GM03348 (cell line): ENCODE measurements around the gene JUND.
"Not testable (repeated sequence)": the region's sequence is repeated elsewhere in the genome, so short reads cannot be mapped to it uniquely, and the experiment has no call there.

Source experiments
- DNase-seq: peaks from one replicate; pipeline ENCODE4 v3.0.0; 2012; ENCODE audit warnings: low spot score

Gene JUND

GRCh38 chr19:18281082-18282020 lies at the start of gene JUND:
JUND (minus strand) TSS chr19:18281622; CDS start chr19:18281484, 138 bp downstream.
- DNase-seq = peak; percentile 99

- DNase-seq = no peak
Measured at GRCh38 chr19:18330868-18331267, 49.4 kb upstream of the JUND start.

- no peak for DNase-seq
Measured at GRCh38 chr19:18329035-18329376, 47.6 kb upstream of the JUND start.

GRCh38 chr19:18328340-18329034 lies 47.1 kb upstream of the JUND start:
- DNase-seq = peak; percentile 98

- DNase-seq = no peak
Measured at GRCh38 chr19:18326772-18327171, 45.4 kb upstream of the JUND start.

- not testable (repeated sequence) for DNase-seq
Measured at GRCh38 chr19:18324373-18324731, 42.9 kb upstream of the JUND start.

- peak; percentile 99 for DNase-seq
Measured at GRCh38 chr19:18322759-18323460, 41.5 kb upstream of the JUND start, which contains the start of gene LSM4. LSM4 (minus strand) TSS chr19:18323076; CDS start chr19:18323020, 56 bp downstream.

- DNase-seq = peak; percentile 74
Measured at GRCh38 chr19:18322318-18322758, 40.9 kb upstream of the JUND start.

- no peak for DNase-seq
Measured at GRCh38 chr19:18321734-18322102, 40.3 kb upstream of the JUND start.

GRCh38 chr19:18320865-18321733 lies 39.7 kb upstream of the JUND start:
- no peak for DNase-seq

- no peak for DNase-seq
Measured at GRCh38 chr19:18319591-18320135, 38.2 kb upstream of the JUND start.

GRCh38 chr19:18317961-18318800 lies 36.8 kb upstream of the JUND start:
- DNase-seq = peak; percentile 2

GRCh38 chr19:18313398-18313797 lies 32.0 kb upstream of the JUND start:
- DNase-seq = no peak

GRCh38 chr19:18312092-18312534 lies 30.7 kb upstream of the JUND start:
- DNase-seq = peak; percentile 0

- no peak for DNase-seq
Measured at GRCh38 chr19:18311502-18312091, 30.2 kb upstream of the JUND start.

GRCh38 chr19:18310966-18311365 lies 29.5 kb upstream of the JUND start:
- DNase-seq = no peak

- peak; percentile 1 for DNase-seq
Measured at GRCh38 chr19:18310118-18310909, 28.9 kb upstream of the JUND start.

GRCh38 chr19:18309525-18310064 lies 28.2 kb upstream of the JUND start:
- DNase-seq = peak; percentile 1

GRCh38 chr19:18308948-18309325 lies 27.5 kb upstream of the JUND start:
- DNase-seq = peak; percentile 1
